Osteoblast (primary cell): ENCODE measurements around the gene FRMD4A. TPM values are rescaled to one million over a fixed set of nuclear protein-coding genes. Genes with fewer than 3 reads are reported as not detected.
A peak's percentile ranks its signal among the peaks of the same experiment; 100 is the strongest.
"Not testable (repeated sequence)": the region's sequence is repeated elsewhere in the genome, so short reads cannot be mapped to it uniquely, and the experiment has no call there.

Source experiments
- DNase-seq: peaks from one replicate; pipeline ENCODE4 v3.0.0; 2011; ENCODE audit warnings: low spot score, mixed read lengths; ENCODE audit not compliant: insufficient read length; ENCODE audit errors: missing footprints
- H2AFZ ChIP-seq: 2 replicates; pipeline ENCODE4 v1.6.0; 2011; ENCODE audit warnings: mild to moderate bottlenecking, low read length
- H3K27ac ChIP-seq: 2 replicates; pipeline ENCODE4 v1.5.1; 2011; ENCODE audit warnings: mild to moderate bottlenecking, low read depth, low read length, moderate library complexity
- H3K27me3 ChIP-seq: 2 replicates; pipeline ENCODE4 v1.6.0; 2012; ENCODE audit warnings: mild to moderate bottlenecking, control low read depth, inconsistent platforms, low read length, moderate library complexity; ENCODE audit not compliant: insufficient read depth
- H3K36me3 ChIP-seq: 2 replicates; pipeline ENCODE4 v1.5.1; 2011; ENCODE audit warnings: mild to moderate bottlenecking, low read length, control low read depth, moderate library complexity; ENCODE audit not compliant: insufficient read depth
- H3K4me1 ChIP-seq: 2 replicates; pipeline ENCODE4 v1.5.1; 2011; ENCODE audit warnings: mild to moderate bottlenecking, low read length, control low read depth, moderate library complexity; ENCODE audit not compliant: insufficient read depth
- H3K4me2 ChIP-seq: 2 replicates; pipeline ENCODE4 v1.6.0; 2011; ENCODE audit warnings: mild to moderate bottlenecking, low read length; ENCODE audit not compliant: insufficient read depth
- H3K4me3 ChIP-seq: fragments of 200-600 bp; sonication (generic); 3 replicates; pipeline ENCODE4 v1.5.1; 2012; ENCODE audit warnings: mild to moderate bottlenecking, low read length, inconsistent platforms; ENCODE audit not compliant: insufficient read depth
- H3K79me2 ChIP-seq: 2 replicates; pipeline ENCODE4 v1.6.0; 2012; ENCODE audit warnings: mild to moderate bottlenecking, low read length, control low read depth, inconsistent platforms; ENCODE audit not compliant: insufficient read depth
- H3K9me3 ChIP-seq: 2 replicates; pipeline ENCODE4 v1.5.1; 2011; ENCODE audit warnings: low read depth, low read length, control low read depth
- H4K20me1 ChIP-seq: 2 replicates; pipeline ENCODE4 v1.6.0; 2012; ENCODE audit warnings: mild to moderate bottlenecking, low read length, control low read depth; ENCODE audit not compliant: insufficient read depth
- CTCF ChIP-seq: IDR thresholded peaks from 2 replicates; pipeline ENCODE4 v1.5.1; 2011; ENCODE audit warnings: mild to moderate bottlenecking, low read depth, low read length, moderate library complexity; ENCODE audit errors: extremely low read depth
- total RNA-seq: library from RNA; depleted of rRNA; stranded (reverse); fragments of >200 nt; gene quantifications from 2 replicates; pipeline ENCODE4 v1.2.3, GENCODE V29; 2012

Gene FRMD4A
- total RNA-seq, 1 donor = 41.3 TPM

GRCh38 chr10:13716081-13717071 lies 614.3 kb downstream of the FRMD4A start:
- Histone ChIP-seq H3K27me3 (no peaks in the 10 kb centered on the region), H3K27ac (peak overlapping the region; percentile 81), H2AFZ (peak overlapping the region; percentile 11), H3K9me3 (peaks cover 2% of the 10 kb centered on the region), H3K36me3 (no peaks in the 10 kb centered on the region), H3K4me1 (peaks cover 70% of the 10 kb centered on the region), H3K79me2 (no peaks in the 10 kb centered on the region), H4K20me1 (no peaks in the 10 kb centered on the region), H3K4me2 (peak overlapping the region; percentile 32), H3K4me3 (no peak overlapping the region)
- DNase-seq = peak; percentile 94
- TF ChIP-seq CTCF = no peak

GRCh38 chr10:13715596-13715995 lies 615.1 kb downstream of the FRMD4A start:
- H2AFZ ChIP-seq, H3K79me2 ChIP-seq, H3K36me3 ChIP-seq, H3K9me3 ChIP-seq, DNase-seq, H4K20me1 ChIP-seq, H3K27me3 ChIP-seq, H3K4me3 ChIP-seq: not testable (repeated sequence)
- Histone ChIP-seq H3K27ac (peak overlapping the region; percentile 81), H3K4me2 (peak overlapping the region; percentile 32), H3K4me1 (peaks cover 71% of the 10 kb centered on the region)

- TF ChIP-seq CTCF = no peak
- H3K79me2 ChIP-seq = no peaks in the 10 kb centered on the region
- H3K27me3 ChIP-seq = no peaks in the 10 kb centered on the region
- peak overlapping the region; percentile 81 for H3K27ac ChIP-seq
- no peaks in the 10 kb centered on the region for H4K20me1 ChIP-seq
- no peaks in the 10 kb centered on the region for H3K9me3 ChIP-seq
- H3K4me1 ChIP-seq = peaks cover 71% of the 10 kb centered on the region
- DNase-seq = no peak
- H2AFZ ChIP-seq = no peak overlapping the region
- H3K4me3 ChIP-seq = no peak overlapping the region
- H3K4me2 ChIP-seq = no peak overlapping the region
- no peaks in the 10 kb centered on the region for H3K36me3 ChIP-seq
Observed at GRCh38 chr10:13715100-13715499, 615.6 kb downstream of the FRMD4A start.

- Histone ChIP-seq H3K27ac (peak overlapping the region; percentile 89), H3K4me3 (peak overlapping the region; percentile 27), H3K79me2 (peaks cover 6% of the 10 kb centered on the region), H3K27me3 (no peaks in the 10 kb centered on the region), H2AFZ (peak overlapping the region; percentile 10), H3K4me1 (peaks cover 65% of the 10 kb centered on the region), H4K20me1 (no peaks in the 10 kb centered on the region), H3K36me3 (no peaks in the 10 kb centered on the region), H3K9me3 (no peaks in the 10 kb centered on the region), H3K4me2 (peak overlapping the region; percentile 74)
- no peak for TF ChIP-seq CTCF
- peak; percentile 94 for DNase-seq
Observed at GRCh38 chr10:13712837-13713581, 617.7 kb downstream of the FRMD4A start.
